ENCODE measurements around the gene RASSF8.

DNA sequence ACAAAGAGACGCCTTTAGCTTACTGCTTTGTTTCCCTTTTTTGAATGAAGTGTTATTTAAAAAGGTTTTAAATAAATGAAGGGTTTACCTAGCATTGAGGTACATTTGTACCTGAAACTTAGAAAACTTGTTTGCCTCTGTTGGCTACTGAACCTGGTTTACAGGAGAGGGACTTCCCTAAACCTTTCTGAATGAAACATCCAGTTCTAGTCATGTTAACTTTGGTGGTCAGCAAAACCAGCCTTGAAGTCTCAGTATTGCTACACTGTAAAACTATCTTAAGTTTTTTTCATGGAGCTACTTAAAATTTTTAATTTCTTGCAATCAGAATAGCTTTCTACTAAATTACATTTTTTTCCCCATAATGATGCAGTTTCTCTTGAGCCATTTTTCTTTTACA is 38.2 kb downstream of the RASSF8 start:
- no peak for TF ChIP-seq POLR2AphosphoS5 (IDR thresholded peaks at IDR 0.05)
- TF ChIP-seq, protein P1, sequence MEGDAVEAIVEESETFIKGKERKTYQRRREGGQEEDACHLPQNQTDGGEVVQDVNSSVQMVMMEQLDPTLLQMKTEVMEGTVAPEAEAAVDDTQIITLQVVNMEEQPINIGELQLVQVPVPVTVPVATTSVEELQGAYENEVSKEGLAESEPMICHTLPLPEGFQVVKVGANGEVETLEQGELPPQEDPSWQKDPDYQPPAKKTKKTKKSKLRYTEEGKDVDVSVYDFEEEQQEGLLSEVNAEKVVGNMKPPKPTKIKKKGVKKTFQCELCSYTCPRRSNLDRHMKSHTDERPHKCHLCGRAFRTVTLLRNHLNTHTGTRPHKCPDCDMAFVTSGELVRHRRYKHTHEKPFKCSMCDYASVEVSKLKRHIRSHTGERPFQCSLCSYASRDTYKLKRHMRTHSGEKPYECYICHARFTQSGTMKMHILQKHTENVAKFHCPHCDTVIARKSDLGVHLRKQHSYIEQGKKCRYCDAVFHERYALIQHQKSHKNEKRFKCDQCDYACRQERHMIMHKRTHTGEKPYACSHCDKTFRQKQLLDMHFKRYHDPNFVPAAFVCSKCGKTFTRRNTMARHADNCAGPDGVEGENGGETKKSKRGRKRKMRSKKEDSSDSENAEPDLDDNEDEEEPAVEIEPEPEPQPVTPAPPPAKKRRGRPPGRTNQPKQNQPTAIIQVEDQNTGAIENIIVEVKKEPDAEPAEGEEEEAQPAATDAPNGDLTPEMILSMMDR (IDR thresholded peaks at IDR 0.05), result no peak
